Measurements from ENCODE around the gene STX18. TPM values are rescaled to one million over a fixed set of nuclear protein-coding genes. Genes with fewer than 3 reads are reported as not detected.
"Not testable (repeated sequence)": the region's sequence is repeated elsewhere in the genome, so short reads cannot be mapped to it uniquely, and the experiment has no call there.

The STX18 gene
- polyA plus RNA-seq, 1 experiment, result 27.0 TPM

GRCh38 chr4:4509521-4509920 lies 32.3 kb downstream of the STX18 start:
- Histone ChIP-seq H3K27me3 (ENCODE audit: control insufficient read depth, insufficient read depth, low read length) (no peaks in the 10 kb centered on the region), H3K4me3 (ENCODE audit: low read depth, low read length) (no peak overlapping the region), H3K9me3 (ENCODE audit: control insufficient read depth, insufficient read depth, low read length) (no peaks in the 10 kb centered on the region), H3K27ac (ENCODE audit: low read depth, low read length) (no peak overlapping the region)
- TF ChIP-seq CTCF (IDR thresholded peaks at IDR 0.05; ENCODE audit: low read depth, low read length), result no peak
- DNase-seq (ENCODE audit: low read depth, low spot score), result no peak
- CTCF ChIA-PET, result interaction anchor here (5.5 kb wide), 1 partner anchor 9 kb away, joined by 46 read pairs; no protein-coding TSS in a partner anchor
- POLR2A ChIA-PET, result no interaction called here

- Histone ChIP-seq H3K9me3 (ENCODE audit: control insufficient read depth, insufficient read depth, low read length) (no peaks in the 10 kb centered on the region), H3K27ac (ENCODE audit: low read depth, low read length) (no peak overlapping the region), H3K27me3 (ENCODE audit: control insufficient read depth, insufficient read depth, low read length) (no peaks in the 10 kb centered on the region), H3K4me3 (ENCODE audit: low read depth, low read length) (no peak overlapping the region)
- TF ChIP-seq CTCF (IDR thresholded peaks at IDR 0.05; ENCODE audit: low read depth, low read length), result peak; percentile 58
- DNase-seq (ENCODE audit: low read depth, low spot score), result no peak
- CTCF ChIA-PET, result interaction anchor here (0.8 to 5.5 kb wide), 8 partner anchors 8 to 65 kb away, joined by 3 to 46 read pairs (median 3); no protein-coding TSS in a partner anchor
- POLR2A ChIA-PET, result interaction anchor here (0.7 kb wide), 1 partner anchor 512 kb away, joined by 6 read pairs; no protein-coding TSS in a partner anchor
These were observed 33.9 kb downstream of the STX18 start for GRCh38 chr4:4507923-4508322.

GRCh38 chr4:4507403-4507802 lies 34.4 kb downstream of the STX18 start:
- CTCF ChIA-PET, result interaction anchor here (0.5 to 5.5 kb wide), 12 partner anchors 11 to 1529 kb away, joined by 3 to 46 read pairs (median 3); no protein-coding TSS in a partner anchor
- DNase-seq (ENCODE audit: low read depth, low spot score), result no peak
- TF ChIP-seq CTCF (IDR thresholded peaks at IDR 0.05; ENCODE audit: low read depth, low read length), result no peak
- Histone ChIP-seq H3K27me3 (ENCODE audit: control insufficient read depth, insufficient read depth, low read length) (no peaks in the 10 kb centered on the region), H3K9me3 (ENCODE audit: control insufficient read depth, insufficient read depth, low read length) (no peaks in the 10 kb centered on the region), H3K27ac (ENCODE audit: low read depth, low read length) (no peak overlapping the region), H3K4me3 (ENCODE audit: low read depth, low read length) (no peak overlapping the region)
- POLR2A ChIA-PET, result interaction anchor here (0.7 kb wide), 1 partner anchor 513 kb away, joined by 6 read pairs; no protein-coding TSS in a partner anchor

- Histone ChIP-seq H3K27ac (ENCODE audit: low read depth, low read length) (no peak overlapping the region), H3K27me3 (ENCODE audit: control insufficient read depth, insufficient read depth, low read length) (no peaks in the 10 kb centered on the region), H3K9me3 (ENCODE audit: control insufficient read depth, insufficient read depth, low read length) (no peaks in the 10 kb centered on the region), H3K4me3 (ENCODE audit: low read depth, low read length) (no peak overlapping the region)
- POLR2A ChIA-PET, result interaction anchor here (0.7 kb wide), 1 partner anchor 513 kb away, joined by 6 read pairs; no protein-coding TSS in a partner anchor
- no peak for TF ChIP-seq CTCF (IDR thresholded peaks at IDR 0.05; ENCODE audit: low read depth, low read length)
- CTCF ChIA-PET, result interaction anchor here (0.5 to 5.5 kb wide), 8 partner anchors 12 to 1529 kb away, joined by 3 to 46 read pairs (median 4); no protein-coding TSS in a partner anchor
- DNase-seq (ENCODE audit: low read depth, low spot score), result no peak
These were observed 34.9 kb downstream of the STX18 start for GRCh38 chr4:4506961-4507360.

GRCh38 chr4:4505211-4505610 lies 36.6 kb downstream of the STX18 start:
- CTCF ChIA-PET, result interaction anchor here (1.0 to 2.5 kb wide), 2 partner anchors 15 to 70 kb away, joined by 3 to 18 read pairs; no protein-coding TSS in a partner anchor
- H3K27me3 ChIP-seq (ENCODE audit: control insufficient read depth, insufficient read depth, low read length); H3K9me3 ChIP-seq (ENCODE audit: control insufficient read depth, insufficient read depth, low read length); H3K4me3 ChIP-seq (ENCODE audit: low read depth, low read length); H3K27ac ChIP-seq (ENCODE audit: low read depth, low read length); DNase-seq (ENCODE audit: low read depth, low spot score): not testable (repeated sequence)
- POLR2A ChIA-PET, result interaction anchor here (0.6 kb wide), 1 partner anchor 534 kb away, joined by 8 read pairs; no protein-coding TSS in a partner anchor

Measured in AG04450 (cell line).